ENCODE results near the gene RFX1.
"Not testable (repeated sequence)": the region's sequence is repeated elsewhere in the genome, so short reads cannot be mapped to it uniquely, and the experiment has no call there.

Gene RFX1

DNA sequence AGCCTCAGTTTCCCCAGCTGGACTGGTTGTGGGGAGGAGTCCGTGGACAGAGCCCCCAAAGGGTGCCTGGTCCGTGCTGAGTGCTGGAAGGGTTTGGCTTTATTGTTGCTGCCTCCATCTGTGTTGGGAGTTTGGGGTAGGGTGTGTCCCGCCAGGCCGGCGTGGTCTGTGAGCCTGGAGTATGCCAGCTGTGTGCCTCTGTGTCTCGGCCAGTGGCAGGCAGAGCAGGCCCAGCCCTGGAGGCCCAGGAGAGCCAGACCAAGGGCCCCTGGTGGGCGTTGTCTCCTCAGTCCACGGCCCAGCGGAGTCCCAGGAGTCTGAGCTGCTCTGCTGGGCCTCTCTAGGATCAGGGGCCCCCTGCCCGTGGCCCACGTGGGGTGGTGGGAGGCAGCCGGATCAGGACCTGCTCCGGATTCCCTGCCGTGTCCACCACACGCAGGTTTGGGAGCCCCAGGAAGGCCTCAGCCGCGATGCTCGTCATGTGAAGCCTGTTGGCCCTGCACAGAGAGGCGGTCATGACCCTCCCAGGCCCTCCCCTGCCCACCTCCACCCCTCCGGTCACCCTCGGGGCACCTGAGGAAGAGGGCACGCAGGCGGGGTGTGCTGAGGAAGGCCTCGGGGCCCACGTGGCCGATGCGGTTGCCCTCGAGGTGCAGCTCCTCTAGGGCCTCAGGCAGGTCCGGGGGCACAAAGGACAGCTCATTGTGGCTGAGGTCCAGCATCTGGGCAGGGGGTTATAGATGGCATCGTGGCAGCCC lies 74.5 kb downstream of the RFX1 start:
- DNase-seq (ENCODE audit: low spot score), result no peak
- TF ChIP-seq CTCF (IDR thresholded peaks at IDR 0.05), result no peak
- Histone ChIP-seq H3K4me3 (no peak overlapping the region), H3K27ac (no peak overlapping the region)

DNA sequence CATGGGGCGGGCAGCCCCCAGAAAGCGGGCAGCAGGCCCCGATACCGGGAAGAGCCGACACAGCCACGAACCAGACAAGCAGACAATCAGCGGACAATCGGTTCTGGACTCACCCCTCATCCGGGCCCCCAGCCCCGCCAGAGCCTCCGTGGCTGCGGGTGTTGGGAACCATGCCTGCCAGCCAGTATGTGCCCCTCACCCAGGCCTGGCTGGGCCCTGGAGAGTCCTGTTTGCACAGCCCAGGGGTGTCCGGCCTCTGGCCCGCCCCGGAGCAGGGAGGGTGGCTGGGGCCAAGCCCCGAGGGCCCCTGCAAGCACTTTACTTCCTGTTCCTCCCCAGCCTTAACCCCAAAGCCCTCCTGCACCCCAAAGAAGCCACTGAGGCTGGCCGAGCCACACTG lies 75.7 kb downstream of the RFX1 start:
- no peak for DNase-seq (ENCODE audit: low spot score)
- H3K4me3 ChIP-seq, result no peak overlapping the region
- TF ChIP-seq CTCF (IDR thresholded peaks at IDR 0.05), result no peak
- no peak overlapping the region for H3K27ac ChIP-seq

DNA sequence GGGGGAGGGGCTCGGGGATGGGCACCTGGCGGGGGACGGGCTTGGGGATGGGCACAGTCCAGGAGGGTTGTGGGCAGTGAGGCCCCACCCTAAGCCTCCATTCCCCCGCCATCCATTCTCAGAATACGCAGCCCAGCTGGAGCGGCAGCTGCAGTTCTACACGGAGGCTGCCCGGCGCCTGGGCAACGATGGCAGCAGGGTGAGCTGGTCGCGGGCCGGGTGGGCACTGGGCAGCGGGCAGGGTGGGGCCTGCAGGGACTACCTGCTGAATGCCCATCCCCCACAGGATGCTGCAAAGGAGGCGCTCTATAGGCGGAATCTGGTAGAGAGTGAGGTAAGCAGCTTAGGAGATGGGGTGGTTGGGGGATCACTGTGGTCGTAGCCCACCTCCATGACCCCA lies 76.2 kb downstream of the RFX1 start:
- H3K27ac ChIP-seq, result no peak overlapping the region
- TF ChIP-seq CTCF (IDR thresholded peaks at IDR 0.05), result no peak
- DNase-seq (ENCODE audit: low spot score), result no peak
- H3K4me3 ChIP-seq, result no peak overlapping the region

DNA sequence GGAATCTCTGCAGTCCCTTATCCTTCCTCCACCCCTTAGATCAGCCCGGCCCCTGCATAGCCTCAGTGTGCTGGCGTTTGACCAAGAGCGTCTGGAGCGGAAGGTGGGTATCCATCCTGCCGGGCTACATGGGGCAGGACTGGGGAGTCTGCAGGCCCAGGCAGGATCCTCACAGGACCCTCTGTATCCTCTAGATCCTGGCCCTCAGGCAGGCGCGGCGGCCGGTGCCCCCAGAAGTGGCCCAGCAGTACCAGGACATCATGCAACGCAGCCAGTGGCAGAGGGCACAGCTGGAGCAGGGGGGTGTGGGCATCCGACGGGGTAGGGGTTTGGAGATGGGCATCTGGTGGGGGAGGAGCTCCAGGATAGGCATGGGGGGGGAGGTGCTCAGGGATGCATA lies 76.8 kb downstream of the RFX1 start:
- no peak overlapping the region for H3K4me3 ChIP-seq
- no peak for DNase-seq (ENCODE audit: low spot score)
- TF ChIP-seq CTCF (IDR thresholded peaks at IDR 0.05), result no peak
- no peak overlapping the region for H3K27ac ChIP-seq

DNA sequence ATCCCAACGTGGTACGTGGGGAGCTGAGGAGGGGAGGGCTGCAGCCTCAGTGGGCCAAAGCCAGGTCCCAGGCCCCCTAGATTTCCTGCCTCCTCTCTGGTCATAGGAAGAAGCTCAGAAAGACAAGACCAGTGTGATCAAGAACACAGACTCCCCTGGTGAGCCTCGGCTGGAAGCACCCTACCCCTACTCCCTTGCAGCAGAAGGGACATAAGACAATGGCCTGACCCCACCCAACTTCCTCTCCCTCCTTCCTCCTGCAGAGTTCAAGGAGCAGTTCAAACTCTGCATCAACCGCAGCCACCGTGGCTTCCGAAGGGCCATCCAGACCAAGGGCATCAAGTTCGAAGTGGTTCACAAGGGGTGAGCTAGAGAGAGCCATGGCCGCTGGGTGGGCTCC lies 79.4 kb downstream of the RFX1 start:
- no peak overlapping the region for H3K4me3 ChIP-seq
- DNase-seq (ENCODE audit: low spot score), result no peak
- no peak overlapping the region for H3K27ac ChIP-seq
- no peak for TF ChIP-seq CTCF (IDR thresholded peaks at IDR 0.05)

- H3K4me3 ChIP-seq, result no peak overlapping the region
- H3K27ac ChIP-seq, result no peak overlapping the region
- TF ChIP-seq CTCF (IDR thresholded peaks at IDR 0.05), result no peak
- no peak for DNase-seq (ENCODE audit: low spot score)
Observed at GRCh38 chr19:13926010-13926409, 80.1 kb downstream of the RFX1 start.

DNA sequence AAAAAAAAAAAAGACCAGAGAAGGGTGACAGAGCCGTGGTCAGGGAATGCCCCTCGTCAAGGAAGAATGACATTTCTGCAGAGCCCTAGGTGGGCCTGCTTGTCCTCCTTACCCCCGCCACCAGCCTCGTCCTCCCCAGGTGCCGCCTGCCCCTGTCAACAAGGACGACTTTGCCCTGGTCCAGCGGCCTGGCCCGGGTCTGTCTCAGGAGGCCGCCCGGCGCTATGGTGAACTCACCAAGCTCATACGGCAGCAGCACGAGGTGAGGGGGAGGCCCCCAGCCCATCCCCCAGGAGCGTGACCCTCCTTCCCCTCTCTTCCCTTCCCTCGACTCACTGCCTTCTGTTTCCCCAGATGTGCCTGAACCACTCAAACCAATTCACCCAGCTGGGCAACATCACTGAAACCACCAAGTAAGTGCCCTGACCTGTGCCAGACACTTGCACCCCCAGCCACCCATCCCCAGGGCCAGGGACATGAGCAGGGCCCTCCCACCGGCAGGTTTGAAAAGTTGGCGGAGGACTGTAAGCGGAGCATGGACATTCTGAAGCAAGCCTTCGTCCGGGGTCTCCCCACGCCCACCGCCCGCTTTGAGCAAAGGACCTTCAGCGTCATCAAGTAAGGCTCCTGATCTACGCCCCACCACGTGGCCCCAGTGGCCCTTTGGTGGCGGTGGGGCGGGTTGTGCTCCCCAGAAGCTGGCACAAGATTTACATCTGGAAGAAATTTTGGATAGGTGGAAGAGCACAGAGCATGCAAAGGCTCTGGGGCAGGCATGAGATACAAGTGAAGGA lies 82.7 kb downstream of the RFX1 start:
- no peak overlapping the region for H3K27ac ChIP-seq
- H3K4me3 ChIP-seq, result no peak overlapping the region
- no peak for DNase-seq (ENCODE audit: low spot score)
- no peak for TF ChIP-seq CTCF (IDR thresholded peaks at IDR 0.05)

- H3K27ac ChIP-seq; DNase-seq (ENCODE audit: low spot score); H3K4me3 ChIP-seq: not testable (repeated sequence)
Observed at GRCh38 chr19:13922118-13922517, 84.0 kb downstream of the RFX1 start.

Data from coronary artery (tissue), 2 donors.